GM20000 (cell line): ENCODE measurements around the gene LTBP1.

Experiments used
- DNase-seq: peaks from one replicate; pipeline ENCODE4 v3.0.0; 2012; ENCODE audit warnings: low spot score
- CTCF ChIP-seq: IDR thresholded peaks from 2 replicates; pipeline ENCODE4 v1.5.1; 2012; ENCODE audit warnings: mild to moderate bottlenecking, control low read depth; ENCODE audit errors: extremely low read depth, missing control alignments

LTBP1 gene

GRCh38 chr2:33110461-33110860, 163.7 kb downstream of the LTBP1 start:
- no peak for DNase-seq
- no peak for TF ChIP-seq CTCF

- DNase-seq = no peak
- no peak for TF ChIP-seq CTCF
Observed at GRCh38 chr2:33111002-33111446, 164.3 kb downstream of the LTBP1 start.

DNA sequence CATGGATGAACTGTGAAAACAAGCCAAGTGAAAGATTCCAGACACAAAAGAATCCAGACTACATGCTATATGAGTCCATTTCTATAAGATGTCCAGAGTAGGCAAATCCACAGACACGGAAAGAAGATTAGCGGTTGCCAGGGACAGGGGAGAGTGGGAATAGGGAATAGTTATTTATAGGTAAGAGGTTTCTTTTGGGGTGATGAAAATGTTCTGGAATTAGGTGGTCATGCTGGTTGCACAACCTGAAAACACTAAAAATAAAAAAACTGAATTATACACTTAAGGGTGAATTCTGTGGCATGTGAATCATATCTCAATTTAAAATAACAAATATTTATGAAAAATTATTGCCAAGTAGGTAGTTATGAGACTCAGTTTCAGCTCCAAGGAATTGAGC, 168.4 kb downstream of the LTBP1 start:
- no peak for TF ChIP-seq CTCF
- DNase-seq = no peak

- no peak for TF ChIP-seq CTCF
- no peak for DNase-seq
Observed at GRCh38 chr2:33115728-33116127, 169.0 kb downstream of the LTBP1 start.

DNA sequence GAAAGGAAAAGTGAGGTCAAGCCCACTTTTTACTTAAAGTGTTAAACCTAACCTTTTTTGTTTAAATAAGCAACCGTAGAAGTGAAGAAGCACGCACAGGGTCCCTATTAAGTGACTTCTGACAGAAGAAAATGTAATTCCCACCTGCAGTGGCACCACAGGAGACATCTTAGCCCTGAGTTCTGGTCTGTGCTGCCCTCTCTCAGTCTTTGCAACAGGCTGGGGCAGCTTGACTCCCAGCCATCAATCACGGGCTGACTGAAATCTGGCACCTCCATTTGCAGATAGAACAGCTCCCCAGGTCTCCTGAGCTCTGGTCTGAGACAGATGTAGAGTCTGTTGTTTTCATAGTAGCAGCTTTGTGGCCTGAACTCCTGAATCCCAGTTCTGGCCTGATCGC, 170.0 kb downstream of the LTBP1 start:
- no peak for DNase-seq
- no peak for TF ChIP-seq CTCF

DNA sequence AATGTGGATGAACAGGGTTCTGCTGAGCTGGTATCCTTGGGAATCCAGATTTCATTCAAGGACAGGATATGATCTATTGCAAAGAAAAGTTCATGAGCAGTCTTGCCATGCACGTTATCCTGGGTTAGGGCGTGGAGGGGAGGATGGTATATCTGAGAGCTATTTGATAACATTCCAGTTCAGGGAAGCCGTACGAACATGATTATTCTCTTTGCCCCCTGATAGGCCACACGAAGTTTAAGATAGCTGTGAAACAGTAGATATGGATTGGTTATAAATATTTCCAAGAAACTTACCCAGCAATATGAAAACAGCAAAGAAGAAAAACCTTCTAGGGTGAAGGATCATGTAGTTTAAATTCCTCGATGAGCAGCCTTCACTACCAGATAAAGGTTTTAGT, 171.9 kb downstream of the LTBP1 start:
- DNase-seq = no peak
- TF ChIP-seq CTCF = no peak

- no peak for DNase-seq
- TF ChIP-seq CTCF = no peak
Observed at GRCh38 chr2:33121416-33121815, 174.7 kb downstream of the LTBP1 start.

GRCh38 chr2:33121925-33122324, 175.2 kb downstream of the LTBP1 start:
- no peak for TF ChIP-seq CTCF
- DNase-seq = no peak
